Activated T-cell treated with anti-CD3 and anti-CD28 coated beads, Interleukin-2, amount 50 U/mL, for 4 hours (primary cell): ENCODE results near the gene DHDH. TPM values are rescaled to one million over a fixed set of nuclear protein-coding genes. Genes with fewer than 3 reads are reported as not detected.

Experiments
- ATAC-seq, 2 donors: fragments of 200-7000 bp; cut with Tn5 transposase; one replicate each; pipeline ENCODE4 v1.10.0; 2021
- DNase-seq: peaks from one replicate; pipeline ENCODE4 v3.0.0-alpha.2; 2020
- H3K27me3 Mint-ChIP-seq: one replicate; pipeline ENCODE4 v1.8.0; 2021; ENCODE audit warnings: low read depth, mixed read lengths
- H3K36me3 Mint-ChIP-seq: one replicate; pipeline ENCODE4 v1.8.0; 2022; ENCODE audit warnings: mixed read lengths; ENCODE audit not compliant: insufficient read depth
- H3K4me1 Mint-ChIP-seq: one replicate; pipeline ENCODE4 v1.8.0; 2021; ENCODE audit warnings: low read depth, mixed read lengths
- H3K4me3 Mint-ChIP-seq: one replicate; pipeline ENCODE4 v1.8.0; 2021; ENCODE audit warnings: mild to moderate bottlenecking, moderate library complexity, mixed read lengths
- H3K9me3 Mint-ChIP-seq: one replicate; pipeline ENCODE4 v1.8.0; 2021; ENCODE audit warnings: mixed read lengths
- total RNA-seq, 3 donors: library from RNA; stranded (reverse); gene quantifications; one replicate each; pipeline ENCODE4 v1.2.1, GENCODE V29; 2021

The DHDH gene
- total RNA-seq, 3 donors from 2014 or later, result not detected

- DNase-seq, result no peak
- Mint-ChIP-seq H3K36me3 (peaks cover 14% of the 10 kb centered on the region), H3K9me3 (no peaks in the 10 kb centered on the region), H3K27me3 (no peaks in the 10 kb centered on the region), H3K4me1 (peaks cover 29% of the 10 kb centered on the region), H3K4me3 (no peak overlapping the region)
- no peak for ATAC-seq
Observed at GRCh38 chr19:48970139-48970766, 36.8 kb downstream of the DHDH start.

DNA sequence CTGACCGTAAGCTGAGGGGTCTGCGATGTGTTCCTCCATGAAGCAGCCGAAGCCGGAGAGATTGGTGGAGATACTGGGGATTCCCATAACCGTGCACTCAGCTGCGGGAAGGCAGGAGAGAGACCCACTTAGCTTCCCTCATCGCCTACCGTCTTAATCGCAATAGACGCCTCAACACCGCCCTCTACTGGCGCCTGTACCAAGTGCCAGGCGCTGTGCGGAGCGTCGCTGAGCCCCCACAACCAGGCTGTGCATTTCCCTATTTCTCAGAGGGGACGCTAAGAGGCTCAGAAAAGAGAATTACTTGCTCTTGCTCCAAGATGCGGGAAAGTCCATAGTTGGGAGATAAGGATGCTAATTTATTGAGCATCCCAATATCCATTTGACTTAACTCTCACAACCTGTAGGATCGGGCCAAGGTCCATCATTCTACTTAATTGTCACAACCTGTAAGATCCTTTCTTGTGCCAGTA lies 37.5 kb downstream of the DHDH start:
- ATAC-seq, result peak; percentile 82 to 83
- DNase-seq, result peak; percentile 85
- no peaks in the 10 kb centered on the region for H3K27me3 Mint-ChIP-seq
- H3K4me3 Mint-ChIP-seq, result peak overlapping the region; percentile 29
- H3K9me3 Mint-ChIP-seq, result no peaks in the 10 kb centered on the region
- peaks cover 22% of the 10 kb centered on the region for H3K4me1 Mint-ChIP-seq
- peaks cover 10% of the 10 kb centered on the region for H3K36me3 Mint-ChIP-seq

- Mint-ChIP-seq H3K27me3 (no peaks in the 10 kb centered on the region), H3K36me3 (peaks cover 11% of the 10 kb centered on the region), H3K4me3 (no peak overlapping the region), H3K9me3 (no peaks in the 10 kb centered on the region), H3K4me1 (no peaks in the 10 kb centered on the region)
- DNase-seq (no peak), ATAC-seq (peak; percentile 87 to 90)
Observed at GRCh38 chr19:48975947-48976847, 42.7 kb downstream of the DHDH start.

- no peak overlapping the region for H3K4me3 Mint-ChIP-seq
- no peaks in the 10 kb centered on the region for H3K4me1 Mint-ChIP-seq
- DNase-seq (no peak), ATAC-seq (no peak)
- no peaks in the 10 kb centered on the region for H3K27me3 Mint-ChIP-seq
- peaks cover 12% of the 10 kb centered on the region for H3K36me3 Mint-ChIP-seq
- H3K9me3 Mint-ChIP-seq, result no peaks in the 10 kb centered on the region
Observed at GRCh38 chr19:48977061-48977460, 43.6 kb downstream of the DHDH start.

GRCh38 chr19:48982280-48982679 lies 48.8 kb downstream of the DHDH start:
- Mint-ChIP-seq H3K4me1 (peaks cover under 1% of the 10 kb centered on the region), H3K27me3 (no peaks in the 10 kb centered on the region), H3K4me3 (no peak overlapping the region), H3K36me3 (peaks cover 13% of the 10 kb centered on the region), H3K9me3 (no peaks in the 10 kb centered on the region)
- no peak for DNase-seq
- no peak for ATAC-seq

DNA sequence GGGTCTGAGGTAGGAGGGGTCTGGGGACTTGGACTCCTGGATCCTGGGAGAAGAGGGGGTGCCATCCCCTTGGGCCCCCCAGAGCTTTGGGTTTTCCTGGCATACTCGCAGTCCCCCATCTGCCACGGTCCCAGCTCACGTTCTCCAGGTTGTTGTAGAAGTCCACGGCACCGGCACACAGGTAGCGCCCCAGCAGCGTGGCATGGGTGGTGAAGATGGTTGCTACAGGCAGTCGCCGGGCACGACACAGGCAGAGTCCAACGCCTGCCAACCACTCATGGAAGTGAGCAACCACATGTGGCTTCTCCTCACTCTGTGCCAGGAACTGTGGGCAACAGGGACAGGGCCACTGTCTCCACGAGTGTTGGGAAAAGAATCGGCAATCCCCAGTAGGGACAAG lies 52.2 kb downstream of the DHDH start:
- no peak overlapping the region for H3K4me3 Mint-ChIP-seq
- H3K4me1 Mint-ChIP-seq, result peaks cover 12% of the 10 kb centered on the region
- no peaks in the 10 kb centered on the region for H3K9me3 Mint-ChIP-seq
- DNase-seq, result no peak
- H3K27me3 Mint-ChIP-seq, result no peaks in the 10 kb centered on the region
- H3K36me3 Mint-ChIP-seq, result peaks cover 17% of the 10 kb centered on the region
- ATAC-seq, result no peak

GRCh38 chr19:48986211-48986610 lies 52.7 kb downstream of the DHDH start:
- Mint-ChIP-seq H3K9me3 (no peaks in the 10 kb centered on the region), H3K27me3 (no peaks in the 10 kb centered on the region), H3K4me1 (peaks cover 17% of the 10 kb centered on the region), H3K36me3 (peaks cover 19% of the 10 kb centered on the region), H3K4me3 (no peak overlapping the region)
- ATAC-seq (no peak), DNase-seq (no peak)

GRCh38 chr19:48987323-48987722 lies 53.8 kb downstream of the DHDH start:
- peaks cover 17% of the 10 kb centered on the region for H3K36me3 Mint-ChIP-seq
- no peak overlapping the region for H3K4me3 Mint-ChIP-seq
- no peaks in the 10 kb centered on the region for H3K9me3 Mint-ChIP-seq
- H3K4me1 Mint-ChIP-seq, result peaks cover 23% of the 10 kb centered on the region
- no peak for ATAC-seq
- H3K27me3 Mint-ChIP-seq, result no peaks in the 10 kb centered on the region
- no peak for DNase-seq

GRCh38 chr19:48988286-48988685 lies 54.8 kb downstream of the DHDH start:
- Mint-ChIP-seq H3K4me1 (peaks cover 26% of the 10 kb centered on the region), H3K4me3 (no peak overlapping the region), H3K36me3 (peaks cover 15% of the 10 kb centered on the region), H3K9me3 (no peaks in the 10 kb centered on the region), H3K27me3 (no peaks in the 10 kb centered on the region)
- DNase-seq, result no peak
- no peak for ATAC-seq

DNA sequence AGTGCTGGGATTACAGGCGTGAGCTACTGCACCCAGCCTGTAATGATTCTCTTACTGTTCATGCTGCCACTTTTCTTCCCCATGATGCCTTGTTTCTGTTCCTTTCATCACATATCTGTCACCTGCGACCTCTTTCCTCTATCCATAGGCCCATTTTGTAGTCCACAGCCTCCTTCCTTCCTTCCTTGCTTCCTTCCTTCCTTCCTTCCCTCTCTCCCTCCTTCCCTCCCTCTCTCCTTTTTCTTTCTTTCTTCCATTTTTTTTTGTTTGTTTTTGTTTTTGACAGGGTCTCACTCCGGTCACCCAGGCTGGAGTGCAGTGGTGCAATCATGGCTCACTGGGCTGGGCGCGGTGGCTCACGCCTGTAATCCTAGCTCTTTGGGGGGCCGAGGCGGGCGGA lies 55.4 kb downstream of the DHDH start:
- no peak for ATAC-seq
- DNase-seq, result no peak
- Mint-ChIP-seq H3K9me3 (no peaks in the 10 kb centered on the region), H3K36me3 (peaks cover 13% of the 10 kb centered on the region), H3K27me3 (no peaks in the 10 kb centered on the region), H3K4me3 (no peak overlapping the region), H3K4me1 (peaks cover 28% of the 10 kb centered on the region)

- ATAC-seq, result no peak
- H3K4me1 Mint-ChIP-seq, result peaks cover 34% of the 10 kb centered on the region
Observed at GRCh38 chr19:48989701-48990291, 56.3 kb downstream of the DHDH start.

DNA sequence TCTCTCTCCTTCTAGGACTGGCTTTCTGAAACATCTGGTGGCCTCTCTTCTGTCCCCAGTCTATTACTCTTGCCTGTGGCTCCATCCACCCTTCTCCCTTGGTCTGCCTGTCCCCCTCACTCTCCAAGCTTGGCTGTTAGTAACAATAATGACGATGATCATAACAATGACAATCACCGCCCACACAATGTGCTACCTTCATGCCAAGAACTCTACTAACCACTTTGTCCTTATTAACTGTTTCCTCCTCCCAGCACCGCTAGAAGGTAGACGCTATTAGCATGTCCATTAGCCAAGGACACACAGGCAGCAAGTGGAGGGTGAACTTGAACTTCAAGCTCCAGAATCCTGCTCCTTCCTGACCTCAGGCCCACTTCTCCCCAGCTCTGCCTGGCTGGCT lies 56.9 kb downstream of the DHDH start:
- no peak for ATAC-seq
- Mint-ChIP-seq H3K36me3 (peaks cover 17% of the 10 kb centered on the region), H3K4me3 (no peak overlapping the region), H3K9me3 (no peaks in the 10 kb centered on the region), H3K27me3 (no peaks in the 10 kb centered on the region), H3K4me1 (peaks cover 40% of the 10 kb centered on the region)
- DNase-seq, result no peak

More at GRCh38 chr19:48989701-48990291, 56.3 kb downstream of the DHDH start:
- no peak for DNase-seq
- Mint-ChIP-seq H3K36me3 (peaks cover 15% of the 10 kb centered on the region), H3K27me3 (no peaks in the 10 kb centered on the region), H3K4me3 (no peak overlapping the region), H3K9me3 (no peaks in the 10 kb centered on the region)

DNA sequence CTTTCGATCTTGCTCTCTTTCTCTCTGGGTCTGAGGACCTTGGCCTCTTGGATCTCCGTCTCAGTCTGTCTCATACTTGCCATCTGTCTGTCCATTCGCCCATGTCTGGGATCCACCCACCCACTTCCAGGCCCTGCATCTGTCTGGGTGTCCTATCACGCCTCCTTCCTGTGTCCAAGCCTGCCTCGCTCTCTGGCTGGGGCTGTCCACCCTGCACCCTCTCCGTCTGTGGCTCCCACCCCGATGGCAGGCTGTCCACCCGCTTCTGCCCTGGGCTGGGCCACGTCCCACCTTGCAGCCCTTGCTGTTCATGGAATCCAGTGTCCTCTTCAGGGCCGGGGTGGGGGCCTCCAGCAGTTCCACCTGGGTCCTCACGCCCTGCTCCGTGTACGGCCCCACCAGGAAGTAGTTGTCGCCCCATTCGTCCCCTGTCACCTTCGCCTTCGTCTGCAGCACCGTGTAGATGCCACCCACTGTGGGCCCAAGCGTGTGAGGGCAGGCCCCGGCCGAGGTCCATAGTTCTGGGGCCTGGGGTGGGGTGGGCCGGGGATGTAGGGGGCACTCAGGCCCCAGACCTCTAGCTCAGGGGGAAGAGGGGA lies 57.6 kb downstream of the DHDH start:
- H3K9me3 Mint-ChIP-seq, result no peaks in the 10 kb centered on the region
- peaks cover 40% of the 10 kb centered on the region for H3K4me1 Mint-ChIP-seq
- no peak for ATAC-seq
- peaks cover 17% of the 10 kb centered on the region for H3K36me3 Mint-ChIP-seq
- DNase-seq, result no peak
- H3K4me3 Mint-ChIP-seq, result no peak overlapping the region
- H3K27me3 Mint-ChIP-seq, result no peaks in the 10 kb centered on the region

DNA sequence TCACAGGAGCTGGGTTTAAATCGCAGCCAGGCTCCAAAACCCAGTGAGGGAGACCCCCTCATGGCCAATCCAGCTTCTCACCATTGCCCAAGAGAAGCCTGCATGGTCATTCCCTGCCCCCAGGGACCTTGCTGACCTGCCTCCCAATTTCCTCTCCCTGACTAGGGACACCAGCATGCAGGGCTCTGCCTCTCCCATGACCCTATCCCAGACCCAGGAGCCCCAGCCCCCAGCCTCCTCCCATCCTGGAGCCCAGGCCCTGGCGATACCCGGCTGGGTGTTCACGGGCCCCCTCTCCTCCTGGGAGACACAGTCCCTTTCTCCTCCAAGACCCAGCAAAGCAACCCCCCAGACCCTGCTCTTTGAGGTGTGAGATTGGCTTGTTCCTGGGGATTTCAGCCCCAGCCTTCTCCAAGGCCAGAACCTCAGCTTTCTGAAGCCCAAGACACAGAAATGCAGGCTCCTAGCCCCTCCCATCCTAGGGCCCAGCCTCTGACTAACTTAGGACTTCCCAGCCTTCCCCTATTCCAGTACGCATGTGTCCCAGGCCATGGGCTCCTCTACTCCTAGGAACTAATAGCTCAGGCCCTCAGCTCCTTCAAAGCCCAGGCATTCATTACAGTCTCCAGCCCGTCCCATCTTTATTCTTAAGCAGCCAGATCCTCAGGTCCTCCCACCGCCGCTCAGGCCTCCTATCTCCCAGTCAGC lies 58.5 kb downstream of the DHDH start:
- H3K27me3 Mint-ChIP-seq, result no peaks in the 10 kb centered on the region
- DNase-seq (no peak), ATAC-seq (no peak)
- no peaks in the 10 kb centered on the region for H3K9me3 Mint-ChIP-seq
- peaks cover 20% of the 10 kb centered on the region for H3K36me3 Mint-ChIP-seq
- peaks cover 40% of the 10 kb centered on the region for H3K4me1 Mint-ChIP-seq
- peak overlapping the region; percentile 95 for H3K4me3 Mint-ChIP-seq
